Keratinocyte (primary cell): Measurements from ENCODE around the gene LPO. TPM values are rescaled to one million over a fixed set of nuclear protein-coding genes. Genes with fewer than 3 reads are reported as not detected.

Experiments
- DNase-seq: peaks from one replicate; pipeline ENCODE4 v3.0.0-alpha.2; 2011; ENCODE audit warnings: low read depth, missing footprints, low spot score
- FAIRE-seq: peaks from 2 replicates; lab custom pipeline; 2011; peaks lifted over from hg19 to GRCh38; lab: Jason Lieb, UNC
- H2AFZ ChIP-seq: 2 replicates; pipeline ENCODE4 v1.6.0; 2012; ENCODE audit warnings: low read length, control low read depth, inconsistent platforms; ENCODE audit not compliant: control insufficient read depth
- H3K27ac ChIP-seq: 2 replicates; pipeline ENCODE4 v1.5.1; 2011; ENCODE audit warnings: low read length; ENCODE audit not compliant: control insufficient read depth, insufficient read depth
- H3K27me3 ChIP-seq: 3 replicates; pipeline ENCODE4 v1.6.0; 2011; ENCODE audit warnings: low read length; ENCODE audit not compliant: control insufficient read depth, insufficient read depth; ENCODE audit errors: extremely low read depth
- H3K36me3 ChIP-seq, 2 experiments: 2 replicates in 1 of 2; 3 replicates in 1 of 2; pipeline ENCODE4 v1.5.1; 2011; ENCODE audit warnings: low read length in 2 of 2, mild to moderate bottlenecking in 1 of 2; ENCODE audit not compliant: control insufficient read depth in 2 of 2, insufficient read depth in 2 of 2; ENCODE audit errors: extremely low read depth in 1 of 2
- H3K4me1 ChIP-seq: 3 replicates; pipeline ENCODE4 v1.5.1; 2011; ENCODE audit warnings: low read length; ENCODE audit not compliant: control insufficient read depth, insufficient read depth; ENCODE audit errors: extremely low read depth
- H3K4me2 ChIP-seq: 3 replicates; pipeline ENCODE4 v1.6.0; 2011; ENCODE audit warnings: low read depth, low read length; ENCODE audit not compliant: control insufficient read depth, insufficient read depth; ENCODE audit errors: extremely low read depth
- H3K4me3 ChIP-seq, 3 experiments: fragments of 200-600 bp in 1 of 3; sonication (generic) in 1 of 3; 2 replicates in 2 of 3; 3 replicates in 1 of 3; pipeline ENCODE4 v1.5.1; 2011 to 2016; ENCODE audit warnings: low read length in 3 of 3, mild to moderate bottlenecking in 3 of 3, control low read depth in 2 of 3, inconsistent platforms in 1 of 3, low read depth in 1 of 3, mixed read lengths in 1 of 3, mixed run types in 1 of 3, moderate library complexity in 1 of 3; ENCODE audit not compliant: control insufficient read depth in 2 of 3, insufficient read depth in 2 of 3; ENCODE audit errors: extremely low read depth in 1 of 3
- H3K79me2 ChIP-seq: 2 replicates; pipeline ENCODE4 v1.6.0; 2012; ENCODE audit warnings: low read length; ENCODE audit not compliant: control insufficient read depth, insufficient read depth
- H3K9ac ChIP-seq: 3 replicates; pipeline ENCODE4 v1.6.0; 2011; ENCODE audit warnings: low read length; ENCODE audit not compliant: control insufficient read depth, insufficient read depth; ENCODE audit errors: extremely low read depth
- H3K9me1 ChIP-seq: 3 replicates; pipeline ENCODE4 v1.6.0; 2011; ENCODE audit warnings: low read length; ENCODE audit not compliant: control insufficient read depth, insufficient read depth; ENCODE audit errors: extremely low read depth
- H3K9me3 ChIP-seq: 2 replicates; pipeline ENCODE4 v1.5.1; 2012; ENCODE audit warnings: low read depth, low read length; ENCODE audit not compliant: control insufficient read depth
- H4K20me1 ChIP-seq: 3 replicates; pipeline ENCODE4 v1.6.0; 2011; ENCODE audit warnings: low read length; ENCODE audit not compliant: control insufficient read depth, insufficient read depth; ENCODE audit errors: extremely low read depth
- EZH2 ChIP-seq: IDR thresholded peaks from one replicate; pipeline ENCODE4 v1.6.1; 2012; ENCODE audit warnings: inconsistent platforms, mild to moderate bottlenecking, low read length, moderate library complexity
- dilution Hi-C: fragments of 300-500 bp; cut with MboI; formaldehyde crosslinking; loops from one replicate; pipeline ENCODE4 v1.7.0; 2020; ENCODE audit warnings: low sequenced_read_pairs; ENCODE audit not compliant: extremely low pct_ligation_motif_present
- polyA plus RNA-seq, 5 experiments: library from polyadenylated mRNA; depleted of rRNA in 3 of 5; stranded (reverse) in 3 of 5; stranded (forward) in 1 of 5; unstranded in 1 of 5; fragments of >200 nt; gene quantifications; 1 replicate in 1 of 5; 2 replicates in 3 of 5; 3 replicates in 1 of 5; pipeline versions ENCODE4 v1.2.1 to v1.2.3, GENCODE V29; 2011 to 2012; ENCODE audit warnings: missing spikeins in 2 of 5, low read depth in 1 of 5, low replicate concordance in 1 of 5
- TF ChIP-seq, protein P1 (sequence below), 3 experiments: IDR thresholded peaks in 1 of 3; conservative IDR thresholded peaks in 1 of 3; optimal IDR thresholded peaks in 1 of 3; 2 replicates in 2 of 3; 3 replicates in 1 of 3; pipeline versions ENCODE3 to v1.5.1; 2011; ENCODE audit warnings: low read length in 3 of 3, mild to moderate bottlenecking in 3 of 3, moderate library complexity in 2 of 3, control low read depth in 1 of 3, inconsistent platforms in 1 of 3; ENCODE audit not compliant: insufficient read depth in 2 of 3; ENCODE audit errors: extremely low read depth in 1 of 3

The LPO gene
- polyA plus RNA-seq, 1 donor (not counting 4 experiments of a cell fraction or from before 2014, with no cell fraction given), result not detected

DNA sequence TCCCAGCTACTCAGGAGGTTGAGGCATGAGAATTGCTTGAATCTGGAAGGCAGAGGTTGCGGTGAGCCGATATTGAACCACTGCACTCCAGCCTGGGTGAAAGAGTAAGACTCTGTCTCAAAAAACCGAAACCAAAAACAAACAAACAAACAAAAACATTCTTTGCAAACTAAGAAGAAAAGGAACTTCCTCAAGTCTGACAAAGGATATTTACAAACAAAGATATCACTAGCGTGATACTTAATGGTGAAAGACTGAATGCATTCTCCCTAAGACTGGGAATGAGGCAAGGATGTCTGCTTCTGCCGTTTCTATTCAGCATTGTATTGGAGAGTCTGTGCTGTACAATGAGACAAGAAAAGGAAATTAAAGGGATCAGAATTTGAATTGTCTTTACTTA is 52.9 kb downstream of the LPO start:
- Histone ChIP-seq H2AFZ (no peak overlapping the region), H3K9me3 (no peaks in the 10 kb centered on the region)
- FAIRE-seq, result no peak

DNA sequence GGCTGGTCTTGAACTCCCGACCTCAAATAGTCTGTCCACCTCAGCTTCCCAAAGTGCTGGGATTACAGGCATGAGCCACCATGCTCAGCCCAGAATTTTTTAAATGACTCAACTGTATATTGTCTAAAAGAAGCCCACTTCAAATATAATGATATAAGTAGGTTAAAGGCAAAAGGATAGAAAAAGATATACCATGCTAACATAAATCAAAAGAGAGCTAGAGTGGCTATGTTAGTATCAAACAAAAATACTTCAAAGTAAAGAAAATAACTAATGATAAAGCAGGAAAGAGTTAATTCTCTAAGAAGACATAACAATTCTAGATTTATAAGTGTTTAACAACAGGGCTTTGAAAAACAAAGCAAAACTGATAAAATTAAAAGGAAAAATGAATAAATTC is 55.6 kb downstream of the LPO start:
- Histone ChIP-seq H3K27ac (no peak overlapping the region), H3K36me3 (no peaks in the 10 kb centered on the region), H3K27me3 (peaks cover 3% of the 10 kb centered on the region), H3K9me1 (no peaks in the 10 kb centered on the region), H3K4me3 (no peak overlapping the region), H2AFZ (no peak overlapping the region), H3K4me2 (no peak overlapping the region), H4K20me1 (no peaks in the 10 kb centered on the region), H3K9me3 (no peaks in the 10 kb centered on the region), H3K79me2 (no peaks in the 10 kb centered on the region), H3K4me1 (no peaks in the 10 kb centered on the region), H3K9ac (no peak overlapping the region)
- FAIRE-seq (no peak), DNase-seq (no peak)
- dilution Hi-C loops, result loop anchor here (25.0 kb wide), 1 partner anchor 143 kb away; no protein-coding TSS in a partner anchor
- TF ChIP-seq, protein P1, sequence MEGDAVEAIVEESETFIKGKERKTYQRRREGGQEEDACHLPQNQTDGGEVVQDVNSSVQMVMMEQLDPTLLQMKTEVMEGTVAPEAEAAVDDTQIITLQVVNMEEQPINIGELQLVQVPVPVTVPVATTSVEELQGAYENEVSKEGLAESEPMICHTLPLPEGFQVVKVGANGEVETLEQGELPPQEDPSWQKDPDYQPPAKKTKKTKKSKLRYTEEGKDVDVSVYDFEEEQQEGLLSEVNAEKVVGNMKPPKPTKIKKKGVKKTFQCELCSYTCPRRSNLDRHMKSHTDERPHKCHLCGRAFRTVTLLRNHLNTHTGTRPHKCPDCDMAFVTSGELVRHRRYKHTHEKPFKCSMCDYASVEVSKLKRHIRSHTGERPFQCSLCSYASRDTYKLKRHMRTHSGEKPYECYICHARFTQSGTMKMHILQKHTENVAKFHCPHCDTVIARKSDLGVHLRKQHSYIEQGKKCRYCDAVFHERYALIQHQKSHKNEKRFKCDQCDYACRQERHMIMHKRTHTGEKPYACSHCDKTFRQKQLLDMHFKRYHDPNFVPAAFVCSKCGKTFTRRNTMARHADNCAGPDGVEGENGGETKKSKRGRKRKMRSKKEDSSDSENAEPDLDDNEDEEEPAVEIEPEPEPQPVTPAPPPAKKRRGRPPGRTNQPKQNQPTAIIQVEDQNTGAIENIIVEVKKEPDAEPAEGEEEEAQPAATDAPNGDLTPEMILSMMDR (optimal IDR thresholded peaks at IDR 0.05 in 1 of 3, IDR thresholded peaks at IDR 0.05 in 1 of 3, conservative IDR thresholded peaks at IDR 0.05 in 1 of 3; ENCODE audit: extremely low read depth in 1 of 3, insufficient read depth in 2 of 3, low read length in 3 of 3), result no peak
- TF ChIP-seq EZH2, result no peak

More for the DNA sequence above, 52.9 kb downstream of the LPO start:
- Histone ChIP-seq H3K9me1 (no peaks in the 10 kb centered on the region), H3K9ac (no peak overlapping the region), H3K4me1 (no peaks in the 10 kb centered on the region), H3K79me2 (no peaks in the 10 kb centered on the region), H4K20me1 (no peaks in the 10 kb centered on the region), H3K27ac (no peak overlapping the region), H3K27me3 (peaks cover 3% of the 10 kb centered on the region), H3K4me2 (no peak overlapping the region), H3K36me3 (no peaks in the 10 kb centered on the region), H3K4me3 (no peak overlapping the region)
- TF ChIP-seq, protein P1 (optimal IDR thresholded peaks at IDR 0.05 in 1 of 3, IDR thresholded peaks at IDR 0.05 in 1 of 3, conservative IDR thresholded peaks at IDR 0.05 in 1 of 3; ENCODE audit: extremely low read depth in 1 of 3, insufficient read depth in 2 of 3, low read length in 3 of 3), result no peak
- TF ChIP-seq EZH2, result no peak
- DNase-seq, result no peak
- dilution Hi-C loops, result loop anchor here (25.0 kb wide), 1 partner anchor 146 kb away; no protein-coding TSS in a partner anchor
